HG03520 (cell line): ENCODE results near the gene FOXD4.
"Not testable (repeated sequence)": the region's sequence is repeated elsewhere in the genome, so short reads cannot be mapped to it uniquely, and the experiment has no call there.

Experiments
- ATAC-seq: cut with Tn5 transposase; IDR thresholded peaks from one replicate; pipeline ENCODE4 v1.9.1; 2021; ENCODE audit warnings: mild to moderate bottlenecking, moderate library complexity; ENCODE audit not compliant: unreplicated experiment

The FOXD4 gene

GRCh38 chr9:117995-118467 is at the start of gene FOXD4:
Gene FOXD4, minus strand, starts transcription at chr9:118417. Its CDS starts 298 bp downstream, at chr9:118119.
- ATAC-seq, result not testable (repeated sequence)

DNA sequence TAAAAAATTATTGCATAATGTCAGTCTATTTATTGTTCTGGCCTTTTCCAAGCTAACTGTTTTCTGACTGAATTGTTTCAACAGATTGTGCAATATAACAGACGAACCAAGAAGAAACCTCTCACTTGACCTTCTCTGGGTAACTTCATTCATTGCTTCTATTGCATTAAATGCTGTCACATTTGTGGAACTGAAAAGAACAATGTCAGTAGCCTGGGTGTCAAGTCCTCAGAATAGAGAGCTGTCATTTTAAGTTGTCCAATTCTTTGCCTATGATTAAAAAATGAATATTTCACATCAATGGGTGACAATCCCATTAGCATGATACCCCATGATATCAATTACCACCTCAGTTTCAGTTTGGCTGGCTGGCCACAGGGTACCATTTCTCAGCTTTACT is 41.7 kb upstream of the FOXD4 start:
- ATAC-seq, result not testable (repeated sequence)

DNA sequence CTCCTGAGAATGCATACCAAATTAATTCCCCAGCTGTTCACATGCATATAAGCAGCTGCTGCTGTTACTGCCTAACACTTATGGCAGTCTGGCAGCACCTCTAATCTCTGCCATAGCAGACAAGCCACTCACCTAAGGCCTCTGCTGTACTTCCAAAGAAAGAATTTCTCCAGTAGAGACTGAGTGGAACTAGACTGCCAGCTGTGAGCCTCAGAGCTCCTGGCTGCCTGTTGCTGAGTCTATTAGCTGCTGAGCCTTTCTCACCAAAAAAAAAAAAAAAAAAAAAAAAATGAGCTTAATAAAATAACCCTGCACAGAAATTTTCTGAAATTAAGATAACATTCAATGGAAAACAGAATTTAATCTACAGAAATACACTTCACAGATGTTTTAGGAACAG is 33.0 kb upstream of the FOXD4 start:
- ATAC-seq, result not testable (repeated sequence)

- ATAC-seq, result not testable (repeated sequence)
Observed at GRCh38 chr9:139880-140279, 21.7 kb upstream of the FOXD4 start.

GRCh38 chr9:117144-117994 is 848 bp downstream of the FOXD4 start:
- not testable (repeated sequence) for ATAC-seq

DNA sequence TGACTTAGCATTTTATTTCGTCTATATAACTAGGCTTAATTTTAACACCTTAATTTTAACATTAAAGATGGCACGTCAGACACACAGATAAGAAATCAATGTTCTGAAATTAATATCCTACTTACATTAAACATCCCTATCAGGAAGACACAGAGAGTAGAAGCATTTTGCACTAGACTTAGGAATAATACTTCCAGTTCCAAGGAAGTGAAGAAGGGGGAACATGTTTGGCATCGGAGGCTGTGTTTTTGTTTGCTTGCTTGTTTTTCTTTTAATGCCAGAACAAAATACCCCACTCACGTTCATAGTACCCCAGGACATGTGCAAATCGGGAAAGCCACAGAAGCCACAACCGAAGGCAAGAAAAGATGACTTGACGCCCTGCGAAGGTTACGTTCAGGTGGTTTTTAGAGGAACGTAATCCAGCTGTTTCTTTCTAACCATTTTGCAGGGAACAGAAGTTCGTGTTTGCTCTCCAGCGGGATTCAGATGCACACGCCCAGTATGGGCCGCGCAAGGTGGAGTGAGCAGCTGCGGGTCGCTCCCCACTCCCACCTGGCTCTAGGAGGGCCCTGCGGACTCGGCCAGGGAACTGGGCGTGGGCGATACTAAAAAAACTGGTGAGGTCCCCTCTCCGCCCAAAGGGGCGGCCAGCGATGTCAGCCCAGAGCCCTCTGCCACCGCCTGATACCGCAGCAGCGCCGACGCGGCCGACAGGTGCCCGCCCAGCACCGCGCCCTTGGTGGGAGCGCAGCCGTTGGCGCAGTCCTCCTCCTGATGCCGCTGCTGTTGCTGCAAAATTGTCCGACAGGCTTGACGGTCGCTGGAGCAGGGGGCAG is 1.8 kb downstream of the FOXD4 start:
- not testable (repeated sequence) for ATAC-seq

DNA sequence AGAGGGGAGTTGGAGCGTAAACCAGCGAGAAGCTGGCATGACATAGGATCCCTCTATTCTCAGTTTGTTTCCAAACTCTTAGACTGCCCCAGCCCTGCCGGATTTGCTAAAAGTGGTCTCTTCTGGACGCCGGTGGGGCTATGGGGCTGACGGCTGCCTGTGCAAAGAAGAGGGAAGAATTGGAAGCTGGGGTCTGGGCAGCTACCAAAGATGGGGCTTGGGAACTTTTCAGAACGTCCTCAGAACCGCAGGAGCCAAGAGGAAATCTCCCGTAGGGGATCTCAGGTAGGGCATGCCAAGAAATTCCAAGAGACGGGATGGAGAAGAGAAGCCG is 3.1 kb downstream of the FOXD4 start:
- not testable (repeated sequence) for ATAC-seq

DNA sequence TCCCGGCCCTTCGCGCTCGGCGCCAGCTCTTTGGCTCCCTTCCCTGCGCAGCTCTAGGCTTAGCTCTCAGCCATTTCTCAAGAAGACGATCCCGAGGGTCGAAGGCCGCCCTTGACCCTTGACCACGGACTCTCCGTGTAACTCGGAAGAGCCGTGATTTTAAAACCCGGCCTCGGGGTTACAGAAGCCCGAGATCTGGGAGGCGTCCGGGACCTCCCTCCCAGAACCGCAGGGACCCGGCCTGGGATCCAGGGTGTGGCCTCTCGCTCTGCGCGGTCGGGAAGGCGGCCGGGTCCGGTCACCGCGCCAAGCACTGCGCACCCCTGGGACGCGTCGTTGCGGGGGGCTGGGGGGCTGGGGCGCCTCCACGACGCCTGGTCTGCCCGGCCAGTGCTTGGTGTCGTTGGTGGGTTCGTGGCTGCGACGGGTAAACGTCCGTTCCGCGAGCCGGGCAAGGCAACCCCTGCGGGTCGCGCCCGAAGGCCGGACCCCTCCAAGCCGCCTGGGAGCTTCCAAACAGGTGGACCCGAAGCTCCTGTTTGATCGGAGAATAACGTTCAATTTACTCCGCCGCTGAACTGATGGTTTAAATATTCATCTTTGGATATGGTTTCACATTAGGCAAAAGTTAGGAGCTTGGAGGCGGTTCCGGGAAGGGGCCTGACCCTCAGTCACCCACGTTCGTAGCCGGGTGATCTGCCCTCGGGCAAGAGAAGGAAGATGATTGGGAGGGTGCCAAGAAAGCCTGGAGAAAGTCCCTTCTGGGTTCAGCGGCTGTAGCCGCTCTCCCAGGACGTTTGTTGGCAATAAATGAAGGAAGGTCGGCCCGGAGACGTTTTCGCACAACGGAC is 3.7 kb downstream of the FOXD4 start:
- ATAC-seq, result peak; percentile 19

DNA sequence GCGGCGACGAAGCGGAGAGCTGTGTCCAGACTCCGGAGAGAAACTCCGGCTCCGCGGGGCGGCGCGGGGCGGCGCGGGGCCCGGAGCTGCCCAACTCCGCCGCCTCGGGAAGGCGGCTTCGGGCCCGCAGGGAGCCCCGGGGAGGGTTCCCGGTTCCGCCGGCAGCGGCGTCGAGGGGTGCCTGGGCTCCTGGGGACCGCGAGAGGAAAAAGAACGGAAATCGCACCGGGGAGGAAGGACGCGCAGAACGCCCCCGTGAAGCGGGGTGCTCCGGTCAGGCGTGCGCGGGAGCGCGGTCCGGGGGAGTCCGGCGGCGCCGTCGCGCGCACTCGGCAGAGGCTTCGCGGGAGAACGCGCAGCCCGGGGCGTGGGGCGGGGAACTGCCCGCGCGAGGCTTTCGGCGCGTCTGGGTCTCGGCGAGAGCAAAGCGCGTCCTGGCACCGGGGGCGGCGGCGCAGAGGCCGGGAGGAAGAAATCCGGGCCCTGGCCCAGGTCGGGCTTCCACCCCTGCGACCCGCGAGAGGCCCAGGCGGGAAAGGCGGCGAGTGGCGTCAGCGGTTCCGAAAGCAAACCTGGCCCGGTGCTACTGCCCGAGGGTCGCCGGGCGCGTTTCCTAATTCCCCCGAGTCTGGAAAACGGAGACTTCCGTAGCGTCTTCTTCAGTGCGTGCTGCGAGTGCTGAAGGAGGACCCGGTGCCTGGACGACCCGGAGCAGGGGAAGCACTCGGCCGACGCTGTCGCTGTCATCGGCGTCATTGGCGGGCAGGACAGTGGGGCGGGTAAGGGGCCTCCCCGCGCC is 4.5 kb downstream of the FOXD4 start:
- peak; percentile 54 for ATAC-seq

- not testable (repeated sequence) for ATAC-seq
Observed at GRCh38 chr9:112589-113467, 5.4 kb downstream of the FOXD4 start.

DNA sequence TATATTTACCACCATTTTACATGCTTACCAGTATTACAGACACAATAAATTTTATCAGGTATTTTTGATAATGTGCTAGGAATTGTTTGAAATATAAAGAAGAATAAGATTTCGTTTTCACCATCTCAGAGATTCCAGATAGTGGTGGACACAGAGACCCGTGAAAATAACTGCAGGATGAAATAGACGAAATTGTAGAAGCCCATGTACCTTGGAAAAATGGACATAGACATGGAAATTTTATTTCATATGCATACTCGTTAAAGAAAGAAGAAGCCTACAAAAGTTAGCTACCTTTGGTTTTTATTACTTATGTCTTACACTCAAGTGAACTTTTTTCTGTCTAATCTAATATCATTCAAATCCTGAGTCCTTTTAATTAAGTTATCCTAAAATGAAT is 7.5 kb downstream of the FOXD4 start:
- not testable (repeated sequence) for ATAC-seq

- ATAC-seq, result not testable (repeated sequence)
Observed at GRCh38 chr9:109540-109939, 8.7 kb downstream of the FOXD4 start.

GRCh38 chr9:108742-109495 is 9.3 kb downstream of the FOXD4 start:
- not testable (repeated sequence) for ATAC-seq

- ATAC-seq, result not testable (repeated sequence)
Observed at GRCh38 chr9:105991-106390, 12.2 kb downstream of the FOXD4 start.

DNA sequence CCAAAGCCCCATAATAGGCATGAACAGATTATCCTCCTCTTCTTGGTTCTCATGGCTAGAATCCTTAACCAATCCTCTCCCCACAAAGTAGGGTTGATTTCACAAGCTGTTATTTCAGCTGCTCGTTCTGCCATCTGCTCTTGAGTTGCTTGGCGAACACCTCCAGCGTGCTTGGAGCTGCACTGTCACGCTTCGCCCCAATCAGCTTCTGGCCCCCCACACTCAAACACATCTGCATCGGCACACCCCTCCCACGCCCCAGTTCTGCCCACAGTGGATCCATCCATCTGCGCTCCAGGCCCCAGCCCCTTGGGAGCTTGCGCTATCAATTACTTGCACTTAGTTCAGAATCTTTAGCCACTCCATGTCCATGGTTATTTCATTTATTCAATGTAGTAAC is 17.8 kb downstream of the FOXD4 start:
- ATAC-seq, result not testable (repeated sequence)

- ATAC-seq, result not testable (repeated sequence)
Observed at GRCh38 chr9:99867-100266, 18.4 kb downstream of the FOXD4 start.

DNA sequence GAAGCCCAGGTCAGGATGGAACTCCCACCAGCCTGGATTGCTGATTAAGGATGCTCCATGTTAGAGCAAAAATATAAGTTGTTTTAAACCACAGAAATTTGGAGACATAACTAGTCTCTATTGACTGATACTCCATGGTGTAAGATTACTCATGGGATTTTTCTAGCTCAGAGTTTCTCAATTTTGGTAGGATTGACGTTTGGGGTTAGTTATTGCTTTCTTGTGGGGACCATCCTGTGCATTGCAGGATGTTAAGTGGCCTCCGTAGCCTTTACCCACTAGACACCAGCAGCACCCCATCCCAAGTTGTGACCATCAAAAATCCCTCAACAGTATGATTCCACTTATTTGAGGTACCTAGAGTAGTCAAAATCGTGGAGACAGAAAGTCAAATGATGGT is 19.4 kb downstream of the FOXD4 start:
- ATAC-seq, result not testable (repeated sequence)

DNA sequence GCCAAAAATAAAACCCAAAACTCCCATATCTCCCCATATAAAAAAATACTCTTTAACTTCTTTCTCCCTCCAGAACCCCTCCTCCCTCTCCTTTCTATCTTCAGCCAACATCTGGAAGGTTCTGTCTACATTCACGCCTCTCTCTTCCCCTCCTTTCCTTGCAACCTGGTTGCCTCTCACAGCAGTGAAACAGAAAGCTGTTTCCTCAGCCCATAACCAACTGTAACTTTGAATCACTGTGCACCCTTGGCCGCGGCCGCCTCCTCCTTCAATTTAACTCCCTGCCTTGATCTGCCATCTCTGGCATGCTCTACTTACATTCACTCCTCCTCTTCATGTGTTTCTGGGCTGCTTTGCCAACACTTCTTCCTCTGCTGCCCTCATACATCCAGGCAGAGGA is 23.2 kb downstream of the FOXD4 start:
- ATAC-seq, result not testable (repeated sequence)
